ENCODE results near the gene THSD7B. TPM values are rescaled to one million over a fixed set of nuclear protein-coding genes. Genes with fewer than 3 reads are reported as not detected.

Gene THSD7B
- total and polyA plus RNA-seq, 2 of the 8 experiments (the other 6 are each of a cell fraction or from before 2014, with no cell fraction given): 0.60 to 2.9 TPM

DNA sequence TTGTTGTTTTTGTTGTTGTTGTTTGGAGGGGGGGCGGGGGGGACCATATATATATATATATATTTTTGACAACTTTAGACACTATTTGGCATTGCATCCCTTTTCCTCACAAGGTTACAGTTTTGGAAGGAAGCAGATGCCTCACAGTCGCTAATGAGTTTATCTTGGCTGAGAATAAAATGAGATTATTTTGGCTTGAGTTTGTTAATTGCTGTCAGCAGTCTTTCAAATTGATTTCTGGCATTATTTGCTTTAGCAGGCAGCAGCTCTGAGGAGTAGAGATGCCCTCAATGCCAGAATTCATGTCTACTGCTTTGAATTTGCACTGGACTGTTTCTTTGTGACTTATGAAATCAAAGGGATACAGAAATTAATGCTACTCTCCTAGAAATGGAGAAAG is 603.8 kb downstream of the THSD7B start:
- Histone ChIP-seq H3K9me3 (ENCODE audit: insufficient read depth in 2 of 2, low read depth in 1 of 2, low read length in 1 of 2) (no peaks in the 10 kb centered on the region), H2BK5ac (ENCODE audit: low read depth, low read length) (no peak overlapping the region), H3K79me2 (ENCODE audit: control insufficient read depth in 1 of 2, insufficient read depth in 2 of 2, low read length in 2 of 2) (no peaks in the 10 kb centered on the region), H2AK5ac (ENCODE audit: low read depth, low read length) (no peak overlapping the region), H2BK12ac (ENCODE audit: low read depth, low read length) (no peak overlapping the region), H3K18ac (ENCODE audit: extremely low read depth, low read length) (no peak overlapping the region), H3K36me3 (ENCODE audit: control insufficient read depth in 2 of 4, insufficient read depth in 4 of 4, low read length in 3 of 4) (no peaks in the 10 kb centered on the region), H2BK20ac (ENCODE audit: low read length) (no peak overlapping the region), H4K91ac (replicated peaks; ENCODE audit: insufficient read length, low read length) (no peak overlapping the region), H3K27ac (ENCODE audit: low read depth, low read length) (no peak overlapping the region), H3K4ac (replicated peaks; ENCODE audit: insufficient read length, low read depth, low read length) (no peak overlapping the region), H3K9ac (replicated peaks in 1 of 4; ENCODE audit: extremely low read depth in 1 of 4, low read depth in 3 of 4, low read length in 3 of 4) (no peak overlapping the region), H3K23me2 (ENCODE audit: low read depth, low read length) (no peaks in the 10 kb centered on the region), H2BK15ac (ENCODE audit: low read length) (no peak overlapping the region), H3K27me3 (replicated peaks in 1 of 4; ENCODE audit: control insufficient read depth in 3 of 4, extremely low read depth in 1 of 4, insufficient read depth in 3 of 4, low read length in 3 of 4) (no peaks in the 10 kb centered on the region), H3K14ac (ENCODE audit: insufficient read length) (no peak overlapping the region), H2AFZ (ENCODE audit: low read length) (0 out of 2 replicates have a peak overlapping the region, but pooled peaks have one; percentile 59), H3K4me1 (replicated peaks in 1 of 4; ENCODE audit: control insufficient read depth in 3 of 4, insufficient read depth in 4 of 4, low read length in 3 of 4) (no peaks in the 10 kb centered on the region), H2BK120ac (replicated peaks; ENCODE audit: low read depth, low read length) (no peak overlapping the region), H3K4me3 (ENCODE audit: extremely low read depth in 1 of 4, insufficient read depth in 2 of 4, low read depth in 3 of 4, low read length in 4 of 4) (no peak overlapping the region), H3K79me1 (ENCODE audit: low read depth, low read length) (no peaks in the 10 kb centered on the region), H3K56ac (replicated peaks; ENCODE audit: insufficient read length, low read depth, low read length) (no peak overlapping the region), H4K8ac (ENCODE audit: extremely low read depth, insufficient read depth, low read length) (no peak overlapping the region), H3K4me2 (ENCODE audit: insufficient read depth in 1 of 2, low read depth in 2 of 2, low read length in 2 of 2) (no peak overlapping the region), H4K5ac (ENCODE audit: insufficient read length, low read depth, low read length) (no peak overlapping the region), H3K23ac (ENCODE audit: insufficient read length) (no peak overlapping the region), H4K20me1 (replicated peaks in 1 of 2; ENCODE audit: control insufficient read depth in 1 of 2, insufficient read depth in 2 of 2, low read length in 2 of 2) (no peaks in the 10 kb centered on the region)
- no peak for DNase-seq (ENCODE audit: low read depth in 1 of 2, low spot score in 2 of 2)
- POLR2A ChIA-PET (ENCODE audit: partially characterized antibody): no interaction called here
- TF ChIP-seq JUND (IDR thresholded peaks at IDR 0.05; ENCODE audit: low read length) (no peak), GABPA (IDR thresholded peaks at IDR 0.05; ENCODE audit: borderline replicate concordance, insufficient read depth, low read length) (no peak), CBX5 (IDR thresholded peaks at IDR 0.05; ENCODE audit: low read depth, low read length) (no peak), SP4 (IDR thresholded peaks at IDR 0.05; ENCODE audit: low read length) (no peak), NRF1 (IDR thresholded peaks at IDR 0.05; ENCODE audit: low read depth, low read length) (no peak), BACH1 (IDR thresholded peaks at IDR 0.05; ENCODE audit: low read length) (no peak), MAFK (IDR thresholded peaks at IDR 0.05; ENCODE audit: low read depth, low read length) (no peak), ZNF274 (IDR thresholded peaks at IDR 0.05; ENCODE audit: borderline replicate concordance, extremely low read depth, low read length) (no peak), RAD21 (IDR thresholded peaks at IDR 0.05 in 1 of 2, conservative IDR thresholded peaks at IDR 0.05 in 1 of 2; ENCODE audit: low read depth in 2 of 2, low read length in 2 of 2) (no peak), EGR1 (IDR thresholded peaks at IDR 0.05; ENCODE audit: borderline replicate concordance, low read depth, low read length) (no peak), GTF2F1 (IDR thresholded peaks at IDR 0.05; ENCODE audit: borderline replicate concordance, low read depth, low read length) (no peak), CTBP2 (IDR thresholded peaks at IDR 0.05; ENCODE audit: borderline replicate concordance, insufficient read depth, insufficient read length, low read length) (no peak)
- FAIRE-seq: no peak
- 75% methylated on average over 2 of the region's 2 CpGs; no CpG with 5 or more reads in 1 of the 2 experiments for WGBS, 2 experiments (ENCODE audit: extremely low coverage in 1 of 2, insufficient coverage in 1 of 2, insufficient read length in 1 of 2, insufficient replicate concordance in 2 of 2, low coverage in 1 of 2, low lambda C conversion rate in 2 of 2, missing lambda C conversion rate in 1 of 2)
- CTCF ChIA-PET (ENCODE audit: partially characterized antibody): interaction anchor here (0.7 kb wide), 1 partner anchor 128 kb away, joined by 3 read pairs; no protein-coding TSS in a partner anchor
